SKM-1 treated with dmso at 0.1 percent for 144 hours (cell line): ENCODE measurements around the gene MSL2.
"Not testable (repeated sequence)": the region's sequence is repeated elsewhere in the genome, so short reads cannot be mapped to it uniquely, and the experiment has no call there.

Experiments used
- DNase-seq: peaks from one replicate; lab custom pipeline; 2025; ENCODE audit not compliant: unreplicated experiment; lab: John Stamatoyannopoulos, UW

MSL2 gene

GRCh38 chr3:136193278-136194054 lies 2.7 kb downstream of the MSL2 start:
- no peak for DNase-seq

GRCh38 chr3:136192831-136193230 lies 3.3 kb downstream of the MSL2 start:
- no peak for DNase-seq

- not testable (repeated sequence) for DNase-seq
Measured at GRCh38 chr3:136192195-136192594, 3.9 kb downstream of the MSL2 start.

GRCh38 chr3:136189859-136190617 lies 6.1 kb downstream of the MSL2 start:
- no peak for DNase-seq

GRCh38 chr3:136189043-136189442 lies 7.1 kb downstream of the MSL2 start:
- no peak for DNase-seq

GRCh38 chr3:136187868-136188267 lies 8.3 kb downstream of the MSL2 start:
- no peak for DNase-seq

GRCh38 chr3:136186846-136187245 lies 9.3 kb downstream of the MSL2 start:
- DNase-seq: no peak

- no peak for DNase-seq
Measured at GRCh38 chr3:136186344-136186743, 9.8 kb downstream of the MSL2 start.

GRCh38 chr3:136184703-136185102 lies 11.4 kb downstream of the MSL2 start:
- DNase-seq: no peak

GRCh38 chr3:136181741-136182140 lies 14.4 kb downstream of the MSL2 start:
- DNase-seq: no peak

GRCh38 chr3:136177876-136178275 lies 18.3 kb downstream of the MSL2 start:
- DNase-seq: no peak

- no peak for DNase-seq
Measured at GRCh38 chr3:136173939-136174490, 22.1 kb downstream of the MSL2 start.

- DNase-seq: no peak
Measured at GRCh38 chr3:136171097-136171542, 25.0 kb downstream of the MSL2 start.

GRCh38 chr3:136168236-136168635 lies 27.9 kb downstream of the MSL2 start:
- DNase-seq: not testable (repeated sequence)

- DNase-seq: no peak
Measured at GRCh38 chr3:136166507-136166906, 29.6 kb downstream of the MSL2 start.

GRCh38 chr3:136163607-136164006 lies 32.5 kb downstream of the MSL2 start:
- DNase-seq: not testable (repeated sequence)

- DNase-seq: no peak
Measured at GRCh38 chr3:136162322-136162721, 33.8 kb downstream of the MSL2 start.

- DNase-seq: no peak
Measured at GRCh38 chr3:136161516-136161915, 34.6 kb downstream of the MSL2 start.

GRCh38 chr3:136152963-136153362 lies 43.2 kb downstream of the MSL2 start:
- DNase-seq: no peak

GRCh38 chr3:136152176-136152843 lies 43.8 kb downstream of the MSL2 start:
- DNase-seq: no peak

GRCh38 chr3:136151219-136151618 lies 44.9 kb downstream of the MSL2 start:
- DNase-seq: no peak
